K562 (cell line): ENCODE measurements around the gene SRL. TPM values are rescaled to one million over a fixed set of nuclear protein-coding genes. Genes with fewer than 3 reads are reported as not detected.
A peak's percentile ranks its signal among the peaks of the same experiment; 100 is the strongest.

ENCODE experiments used
- CREBBP ChIP-seq: IDR thresholded peaks from one replicate; pipeline ENCODE4 v1.6.1; 2012; ENCODE audit warnings: low read depth, mild to moderate bottlenecking, control low read depth, inconsistent platforms, low read length
- E2F5 ChIP-seq: sonication (generic); formaldehyde crosslinking; IDR thresholded peaks from 2 replicates; pipeline ENCODE4 v1.8.0; 2022; ENCODE audit warnings: mild to moderate bottlenecking, missing genetic modification reagents
- EGR1 ChIP-seq: fragments of 450-650 bp; conservative IDR thresholded peaks from 2 replicates; pipeline ENCODE4 v1.6.1; 2017; ENCODE audit warnings: mild to moderate bottlenecking
- GTF2B ChIP-seq: IDR thresholded peaks from 2 replicates; pipeline ENCODE4 v1.6.1; 2011; ENCODE audit not compliant: insufficient read length; ENCODE audit errors: extremely low read depth
- HCFC1 ChIP-seq: IDR thresholded peaks from 2 replicates; pipeline ENCODE4 v1.6.1; 2012; ENCODE audit warnings: low read depth, low read length, improper control_type of control experiment
- HMGXB4 ChIP-seq: sonication (generic); formaldehyde crosslinking; IDR thresholded peaks from 2 replicates; pipeline ENCODE4 v1.8.1; 2023; ENCODE audit warnings: mild to moderate bottlenecking, missing genetic modification reagents
- LARP7 ChIP-seq: fragments of 450-650 bp; IDR thresholded peaks from 2 replicates; pipeline ENCODE4 v1.6.1; 2016
- MAFK ChIP-seq: IDR thresholded peaks from 2 replicates; pipeline ENCODE4 v1.6.1; 2011; ENCODE audit warnings: low read length, improper control_type of control experiment
- MEF2D ChIP-seq: conservative IDR thresholded peaks from 2 replicates; pipeline ENCODE4 v1.6.1; 2016; ENCODE audit warnings: low read depth, missing genetic modification characterization, missing compliant biosample characterization
- MXD1 ChIP-seq: fragments of 250-450 bp; sonication (Bioruptor Pico); IDR thresholded peaks from 2 replicates; pipeline ENCODE4 v1.8.0; 2021; ENCODE audit warnings: borderline replicate concordance, mild to moderate bottlenecking, moderate library complexity; ENCODE audit not compliant: poor library complexity, severe bottlenecking
- NEUROD1 ChIP-seq: fragments of 150-350 bp; IDR thresholded peaks from 2 replicates; pipeline ENCODE4 v1.6.1; 2014; ENCODE audit warnings: borderline replicate concordance, low read length, low read depth; ENCODE audit not compliant: partially characterized antibody
- NONO ChIP-seq, 2 experiments: fragments of 200-400 bp in 1 of 2; fragments of 450-650 bp in 1 of 2; formaldehyde crosslinking in 1 of 2; IDR thresholded peaks; 2 replicates each; pipeline ENCODE4 v1.6.1; 2017; ENCODE audit warnings: low read depth in 2 of 2, mild to moderate bottlenecking in 2 of 2, moderate library complexity in 2 of 2, low read length in 1 of 2
- PML ChIP-seq: IDR thresholded peaks from 2 replicates; pipeline ENCODE4 v1.6.1; 2012; ENCODE audit warnings: low read length, inconsistent platforms
- PRPF4 ChIP-seq: fragments of 200-400 bp; formaldehyde crosslinking; IDR thresholded peaks from one replicate; pipeline ENCODE4 v1.6.1; 2017; ENCODE audit warnings: low read length, low read depth, mild to moderate bottlenecking; ENCODE audit not compliant: insufficient read depth, poor library complexity, severe bottlenecking
- SMARCA4 ChIP-seq: fragments of 450-650 bp; IDR thresholded peaks from 2 replicates; pipeline ENCODE4 v1.6.1; 2016
- SREBF2 ChIP-seq: sonication (generic); formaldehyde crosslinking; IDR thresholded peaks from 2 replicates; pipeline ENCODE4 v1.4.0; 2020; ENCODE audit warnings: mild to moderate bottlenecking, missing genetic modification reagents
- ZNF518B ChIP-seq: fragments of 250-450 bp; sonication (Bioruptor Pico); IDR thresholded peaks from 2 replicates; pipeline ENCODE4 v1.5.0; 2021; ENCODE audit warnings: mild to moderate bottlenecking, moderate library complexity
- ZNF668 ChIP-seq: fragments of 250-450 bp; sonication (Bioruptor Pico); IDR thresholded peaks from 2 replicates; pipeline ENCODE4 v1.8.0; 2022; ENCODE audit warnings: mild to moderate bottlenecking, inconsistent platforms
- ZNF696 ChIP-seq: fragments of 250-450 bp; sonication (Bioruptor Pico); conservative IDR thresholded peaks from 2 replicates; pipeline ENCODE4 v1.4.0; 2020; ENCODE audit warnings: mild to moderate bottlenecking, moderate library complexity
- polyA plus RNA-seq, 8 experiments: library from polyadenylated mRNA; depleted of rRNA in 4 of 8; stranded (reverse) in 5 of 8; unstranded in 3 of 8; fragments of >200 nt; fragmentation: Nextera tagmentation in 2 of 8; fragmentation: Illumina TruSeq in 1 of 8; extraction: Ambion mirVana in 2 of 8; extraction: Trizol in 1 of 8; gene quantifications; 2 replicates each; pipeline versions ENCODE4 v1.2.1 to v1.2.3, GENCODE V29; 2011 to 2014; ENCODE audit warnings: inconsistent platforms in 1 of 8, missing spikeins in 1 of 8
- total RNA-seq, 7 experiments: library from RNA; depleted of rRNA in 6 of 7; stranded (reverse); fragments of >200 nt in 6 of 7; fragmentation: Illumina TruSeq in 2 of 7; extraction: Trizol in 2 of 7; gene quantifications; 2 replicates each; pipeline versions ENCODE4 v1.2.1 to v1.2.3, GENCODE V29; 2011 to 2021; ENCODE audit warnings: low replicate concordance in 1 of 7

Gene SRL
- total and polyA plus RNA-seq, 9 of the 15 experiments (the other 6 are each of a cell fraction or from before 2014, with no cell fraction given) = 0.01 TPM; not detected in 8

GRCh38 chr16:4244254-4245076, 2.6 kb upstream of the SRL start (continued):
- TF ChIP-seq HCFC1 (peak; percentile 36), ZNF518B (no peak), E2F5 (CRISPR knock-in tag) (no peak), EGR1 (no peak), LARP7 (no peak), NEUROD1 (no peak), PRPF4 (no peak), ZNF668 (CRISPR knock-in tag) (no peak), MXD1 (CRISPR knock-in tag) (no peak), PML (no peak), SMARCA4 (no peak), MEF2D (tag) (peak; percentile 63; the same call in 1 of the 2 replicates), ZNF696 (CRISPR knock-in tag) (no peak), GTF2B (no peak), MAFK (no peak), CREBBP (no peak), SREBF2 (CRISPR knock-in tag) (no peak), HMGXB4 (CRISPR knock-in tag) (no peak), NONO (IDR thresholded peaks at IDR 0.05; ENCODE audit: low read depth in 2 of 2, low read length in 1 of 2) (no peak)
